Activated naive CD4-positive, alpha-beta T cell treated with anti-CD3 and anti-CD28 coated beads, Interleukin-2, amount 50 U/mL, for 16 hours (primary cell): Measurements from ENCODE around the gene TBATA.

Experiments used
- DNase-seq: peaks from one replicate; pipeline ENCODE4 v3.0.0-alpha.2; 2020

The TBATA gene

DNA sequence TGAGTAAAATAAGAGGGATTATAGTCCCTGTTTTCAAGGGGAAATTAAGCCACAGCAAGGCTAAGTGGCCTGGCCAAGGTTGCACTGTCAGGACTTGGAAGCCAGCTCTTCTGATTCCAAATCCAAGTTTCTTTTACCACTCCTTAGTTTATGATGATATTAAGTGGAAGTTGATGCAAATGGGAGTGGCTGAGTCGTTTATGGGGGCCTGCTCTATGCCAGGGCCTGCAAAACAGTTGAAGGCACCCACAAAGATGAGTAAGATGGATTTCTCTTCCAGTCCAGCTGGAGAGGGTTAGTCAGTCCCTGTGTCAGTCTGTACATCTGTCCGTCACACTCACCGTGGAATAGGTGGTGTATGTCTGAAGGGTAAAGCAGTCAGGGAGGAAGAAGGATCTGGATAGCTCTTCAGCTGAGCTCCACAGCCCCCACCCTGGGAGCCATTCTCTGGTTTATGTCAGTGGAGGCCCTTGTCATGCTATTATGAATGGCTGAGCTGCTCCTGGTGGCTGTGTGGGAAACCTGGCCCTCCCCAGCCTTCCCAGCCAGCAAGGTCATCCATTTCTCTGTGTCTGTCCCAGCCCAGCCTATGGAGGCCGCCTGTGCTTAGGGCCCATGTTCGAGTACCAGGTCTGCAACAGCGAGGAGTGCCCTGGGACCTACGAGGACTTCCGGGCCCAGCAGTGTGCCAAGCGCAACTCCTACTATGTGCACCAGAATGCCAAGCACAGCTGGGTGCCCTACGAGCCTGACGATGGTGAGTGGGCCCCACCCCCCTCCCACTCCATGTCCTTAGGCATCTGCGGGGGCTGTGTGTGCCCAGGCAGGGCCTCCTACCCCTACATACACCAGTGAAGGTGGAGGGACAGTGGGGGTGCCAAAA lies 44.5 kb downstream of the TBATA start:
- DNase-seq, result no peak

DNA sequence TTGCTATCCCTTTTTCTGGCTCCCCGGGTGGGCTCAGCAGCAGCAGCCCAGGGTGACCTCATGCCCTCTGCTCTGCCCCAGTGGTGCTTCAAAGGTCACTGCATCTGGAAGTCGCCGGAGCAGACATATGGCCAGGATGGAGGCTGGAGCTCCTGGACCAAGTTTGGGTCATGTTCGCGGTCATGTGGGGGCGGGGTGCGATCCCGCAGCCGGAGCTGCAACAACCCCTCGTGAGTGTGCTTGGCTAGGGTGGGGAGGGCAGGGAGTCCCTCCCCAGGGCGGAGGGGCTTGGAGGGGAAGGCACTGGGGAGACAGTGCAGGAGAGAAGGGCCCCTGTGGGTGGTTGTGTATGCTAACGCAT lies 46.4 kb downstream of the TBATA start:
- no peak for DNase-seq

DNA sequence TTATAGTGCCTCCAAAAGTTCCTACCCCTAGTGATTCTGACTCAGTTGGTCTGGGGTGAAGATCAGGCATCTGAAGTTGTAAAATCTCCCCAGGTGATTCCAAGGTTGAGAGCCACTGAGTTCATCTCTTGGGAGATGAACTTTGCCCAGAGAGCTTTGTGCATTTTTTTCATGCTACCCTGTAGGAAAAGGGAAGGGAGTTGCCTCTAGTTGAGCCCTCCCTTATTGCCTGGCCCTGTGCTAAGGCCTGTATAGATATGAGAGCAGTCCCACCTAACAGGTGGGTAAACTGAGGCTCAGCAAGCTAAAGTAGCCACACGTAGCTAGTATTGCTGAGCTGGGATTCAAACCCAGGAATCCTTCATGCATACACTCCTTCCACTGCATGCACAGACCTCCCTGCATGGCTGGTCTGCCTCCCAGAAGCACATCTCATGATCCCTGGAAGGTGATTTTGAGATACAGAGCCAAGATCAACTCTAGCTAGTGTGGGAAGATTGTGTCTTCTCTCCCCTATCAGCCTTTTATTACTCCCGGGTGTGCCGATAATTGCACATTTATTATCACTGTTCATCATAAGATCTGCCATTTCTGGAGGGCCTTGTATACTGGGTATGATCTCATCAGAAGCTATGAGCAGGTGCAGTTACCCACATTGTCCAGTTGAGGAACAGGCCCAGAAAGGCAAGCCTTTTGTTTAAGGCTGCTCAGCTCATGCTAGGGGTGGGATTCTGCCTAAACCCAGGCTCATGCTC lies 47.0 kb downstream of the TBATA start:
- no peak for DNase-seq

DNA sequence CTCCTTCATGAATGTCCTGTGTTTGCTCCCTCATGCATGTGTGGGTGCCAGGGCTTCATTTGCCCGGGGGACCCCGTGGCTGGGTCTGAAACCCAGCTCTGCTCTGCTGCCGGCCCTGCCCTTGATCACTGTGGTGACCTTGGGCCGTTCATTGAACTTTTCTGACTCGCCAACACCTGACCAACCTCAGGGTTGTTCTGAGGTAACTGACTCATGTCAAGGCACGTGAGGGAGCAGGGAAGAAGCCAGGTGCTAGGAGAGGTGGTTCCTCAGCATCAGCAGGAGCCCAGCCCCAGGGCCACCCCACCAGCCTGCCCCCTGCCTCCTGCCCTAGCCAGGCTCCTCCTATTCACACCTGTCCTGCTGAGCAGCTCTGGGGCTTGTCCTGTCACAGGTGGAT lies 47.9 kb downstream of the TBATA start:
- no peak for DNase-seq

DNA sequence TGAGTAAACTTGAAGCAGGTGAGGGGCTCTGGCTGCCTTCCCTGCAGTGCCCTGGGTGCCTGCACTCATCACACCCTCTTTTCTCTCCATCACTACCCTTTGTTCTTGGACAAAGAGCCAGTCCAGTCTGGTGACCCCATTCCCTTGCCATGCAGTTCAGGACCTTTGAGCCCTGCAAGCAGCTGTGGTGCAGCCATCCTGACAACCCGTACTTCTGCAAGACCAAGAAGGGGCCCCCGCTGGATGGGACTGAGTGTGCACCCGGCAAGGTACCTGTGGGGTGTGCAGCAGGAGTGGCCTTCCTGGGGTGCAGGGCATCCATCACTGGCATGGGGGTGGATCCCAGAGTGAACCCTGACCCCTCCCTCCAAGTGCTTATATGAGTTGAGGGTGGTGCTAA lies 48.7 kb downstream of the TBATA start:
- DNase-seq, result no peak

DNA sequence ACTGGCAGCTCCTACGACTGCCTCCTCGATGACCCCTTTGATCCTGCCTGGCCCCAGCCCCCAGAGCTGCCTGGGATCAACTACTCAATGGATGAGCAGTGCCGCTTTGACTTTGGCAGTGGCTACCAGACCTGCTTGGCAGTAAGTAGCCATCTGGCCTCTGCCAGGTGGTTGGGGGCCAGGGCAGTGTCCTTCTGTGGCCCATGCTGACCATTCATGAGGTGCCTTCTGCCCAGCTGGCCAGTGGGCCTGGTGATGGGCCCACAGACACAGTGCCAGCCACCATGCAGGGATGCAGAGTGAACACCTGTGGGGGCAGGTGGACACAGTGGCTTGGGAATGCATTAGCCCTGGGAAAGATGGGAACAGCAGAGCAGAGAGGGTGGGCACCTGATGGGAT lies 50.0 kb downstream of the TBATA start:
- DNase-seq, result no peak

DNA sequence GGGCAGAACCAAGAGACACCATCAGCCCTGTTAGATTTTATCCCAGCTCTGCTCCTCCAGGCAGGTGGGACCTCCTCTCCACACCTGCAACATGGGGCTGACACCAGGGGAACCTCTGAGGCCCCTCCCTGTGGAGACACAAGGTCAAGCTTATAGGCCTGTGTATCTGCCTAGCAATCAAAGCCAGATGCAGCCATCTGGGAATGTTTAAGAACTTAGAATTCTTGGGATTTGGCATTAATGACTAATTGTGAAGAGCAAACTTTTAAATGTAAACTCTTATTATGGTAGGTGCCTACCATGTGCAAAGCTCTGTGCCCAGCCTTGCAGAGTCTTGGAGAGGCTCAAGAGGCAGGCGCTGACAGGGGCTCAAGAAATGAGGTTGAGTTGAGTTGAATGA lies 52.1 kb downstream of the TBATA start:
- DNase-seq, result no peak

DNA sequence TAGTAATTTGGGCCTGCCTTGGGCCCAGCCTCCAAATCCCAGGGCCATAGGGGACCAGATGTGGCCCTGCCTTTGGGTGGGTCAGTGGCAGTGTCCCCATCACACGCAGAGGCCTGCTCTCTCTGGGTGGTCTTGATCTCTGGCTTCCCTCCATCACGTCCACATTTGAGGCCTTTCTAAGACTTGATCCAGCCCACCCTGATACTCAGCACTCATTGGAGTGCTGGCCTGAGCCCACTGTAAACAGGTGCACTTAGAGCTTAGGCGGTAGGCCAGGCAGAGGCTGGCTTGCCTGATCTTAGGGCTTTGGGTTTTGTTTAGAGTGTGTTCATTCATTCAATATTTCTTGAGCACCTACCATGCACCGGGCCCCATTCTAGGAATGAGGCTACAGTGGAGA lies 52.6 kb downstream of the TBATA start:
- no peak for DNase-seq

DNA sequence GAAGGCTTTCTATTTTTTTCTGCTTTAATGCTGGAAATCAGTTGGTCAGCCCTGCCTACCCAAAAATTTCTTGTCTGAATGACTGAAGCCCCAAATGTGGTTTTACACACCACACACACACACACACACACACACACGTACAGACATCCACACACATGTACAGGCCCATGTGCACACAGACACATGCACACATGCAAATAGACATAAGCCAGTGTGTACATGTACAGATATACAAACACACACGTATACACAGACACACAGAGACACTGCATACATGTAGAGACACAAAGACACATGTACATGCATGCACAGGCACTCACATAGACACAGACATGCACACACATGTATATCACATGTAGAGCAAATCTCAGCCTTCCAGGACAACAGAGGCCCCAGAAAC lies 54.2 kb downstream of the TBATA start:
- DNase-seq, result no peak

DNA sequence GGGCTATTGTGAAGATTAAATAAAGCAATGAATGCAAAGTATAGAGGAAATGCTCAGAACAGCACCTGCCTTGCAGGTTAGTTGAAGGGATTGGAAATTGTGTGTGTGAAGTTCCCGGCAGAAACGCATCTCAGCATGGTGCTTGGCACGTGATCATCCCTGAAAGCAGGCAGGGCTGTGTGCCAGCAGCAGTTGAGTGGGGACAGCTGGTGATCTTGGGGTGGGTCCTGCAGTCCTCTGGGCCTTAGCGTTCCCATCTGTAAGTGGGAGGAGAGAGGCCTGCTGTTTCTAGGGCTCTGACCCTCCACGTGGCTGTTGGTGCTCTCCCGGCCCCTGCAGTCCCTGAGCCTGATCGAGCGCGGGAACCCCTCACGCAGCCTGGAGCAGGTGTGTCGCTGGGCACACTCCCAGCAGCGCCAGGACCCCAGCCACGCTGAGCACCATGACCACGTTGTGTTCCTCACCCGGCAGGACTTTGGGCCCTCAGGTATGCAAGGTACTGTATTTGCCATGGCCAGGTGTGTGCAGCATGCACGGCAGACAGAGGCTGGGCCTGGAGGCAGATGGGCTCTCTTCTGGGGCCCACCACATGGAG lies 55.3 kb downstream of the TBATA start:
- no peak for DNase-seq

DNA sequence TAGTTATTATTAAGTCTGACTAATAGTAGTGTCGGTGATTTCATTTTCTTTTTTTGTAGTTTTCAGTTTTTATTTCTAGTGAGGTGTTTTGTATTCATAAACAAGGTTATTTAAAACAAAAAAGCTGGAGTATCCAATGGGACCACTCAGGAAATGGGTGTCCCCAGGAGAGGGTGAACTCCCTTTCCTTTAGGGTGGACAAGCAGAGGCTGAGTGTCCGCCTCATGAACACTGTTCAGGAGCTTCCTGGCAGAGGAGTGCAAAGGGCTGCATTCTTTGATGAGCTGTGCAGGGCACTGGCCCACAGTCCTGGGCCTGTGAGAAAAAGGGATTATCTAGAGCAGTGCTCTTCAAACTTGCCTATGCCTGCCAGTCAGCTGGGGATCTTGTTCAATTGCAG lies 56.8 kb downstream of the TBATA start:
- no peak for DNase-seq

DNA sequence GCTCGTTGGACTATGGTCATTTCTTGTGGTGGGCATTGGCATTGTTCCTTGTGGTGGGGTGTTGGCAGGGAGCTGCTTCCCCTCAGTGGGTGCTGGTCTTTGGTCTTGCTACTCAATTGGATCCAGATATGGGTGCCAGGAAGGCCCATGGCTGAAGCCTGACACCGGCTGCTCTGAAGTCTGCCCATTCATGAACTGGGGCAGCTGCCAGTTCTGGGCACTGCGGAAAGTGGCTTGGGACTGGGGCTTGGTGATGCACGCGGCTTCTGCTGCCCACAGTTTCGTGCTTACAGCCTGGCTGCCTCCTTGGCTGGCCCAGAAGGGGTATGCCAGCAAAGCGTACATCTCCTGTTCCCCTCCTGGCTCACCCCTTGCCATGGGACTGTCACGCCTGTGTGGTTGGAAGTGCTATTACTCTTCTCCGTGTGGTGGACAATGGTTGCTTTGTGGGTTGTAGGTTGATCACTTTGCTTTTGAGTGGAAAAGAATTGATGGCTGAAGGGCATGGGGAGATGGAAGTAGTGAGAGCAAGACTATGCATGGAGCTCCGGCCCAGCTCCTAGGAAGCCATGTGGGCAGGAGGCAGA lies 58.2 kb downstream of the TBATA start:
- no peak for DNase-seq

DNA sequence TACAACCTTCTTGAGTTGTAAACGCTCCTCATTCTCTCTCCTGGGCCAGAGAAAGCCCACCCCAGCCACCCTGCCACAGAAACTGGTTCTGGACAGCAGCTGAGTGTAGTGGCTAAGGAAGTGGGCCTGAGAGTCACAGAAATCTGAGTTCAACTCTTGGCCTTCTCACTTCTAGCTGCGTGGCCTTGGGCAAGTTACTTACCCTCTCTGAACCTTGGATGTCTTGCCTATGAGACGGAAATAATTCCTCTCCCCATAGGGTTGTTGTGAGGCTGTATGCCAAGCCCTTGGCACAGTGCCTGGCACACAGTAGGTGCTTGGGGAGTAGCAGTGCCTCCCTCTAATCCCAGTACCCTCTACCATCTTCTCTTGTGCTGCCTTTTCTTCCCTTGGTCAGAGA lies 61.4 kb downstream of the TBATA start:
- no peak for DNase-seq

DNA sequence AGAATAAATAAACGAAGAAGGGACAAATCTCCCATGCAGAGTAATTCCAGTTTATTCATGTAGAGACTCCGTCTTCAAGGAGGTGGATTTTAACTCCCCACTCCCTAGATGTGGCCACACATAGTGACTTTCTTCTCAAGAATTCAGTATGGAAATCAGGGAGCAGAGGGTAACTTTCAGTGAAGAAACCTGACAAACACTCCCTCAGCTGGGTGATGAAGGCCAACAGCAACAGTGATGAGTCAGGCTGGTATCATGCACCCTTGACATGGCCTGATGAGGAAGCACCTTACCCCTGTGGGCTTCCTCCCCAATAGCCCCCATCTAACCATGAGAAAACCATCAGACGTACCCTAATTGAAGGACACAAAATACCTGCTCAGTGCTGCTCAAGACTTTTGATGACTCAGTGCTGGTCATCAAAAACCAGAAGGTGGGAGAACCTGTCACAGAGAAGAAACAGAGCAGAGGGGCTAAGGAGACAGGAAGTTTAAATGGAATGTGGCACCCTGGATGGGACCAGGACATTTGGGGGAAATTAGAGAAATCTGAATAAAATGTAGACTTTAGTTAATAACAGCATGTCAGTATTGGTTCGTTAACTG lies 62.3 kb downstream of the TBATA start:
- no peak for DNase-seq
